ENCODE data around the gene GALNT9. TPM values are rescaled to one million over a fixed set of nuclear protein-coding genes. Genes with fewer than 3 reads are reported as not detected.

Gene GALNT9
- total and polyA plus RNA-seq, 2 donors (not counting 1 experiment from before 2014, with no cell fraction given): 0.10 to 2.8 TPM

GRCh38 chr12:132176920-132177551, 152.4 kb downstream of the GALNT9 start:
- Histone ChIP-seq H3K4me3 (replicated peaks in 1 of 4; ENCODE audit: control extremely low read depth in 1 of 4, insufficient read depth in 1 of 4, low read depth in 3 of 4, low read length in 4 of 4) (no peak overlapping the region), H2AFZ (ENCODE audit: low read length) (no peak overlapping the region), H3K9me3 (ENCODE audit: control insufficient read depth, insufficient read depth, low read depth, low read length) (no peaks in the 10 kb centered on the region), H3K9ac (ENCODE audit: insufficient read depth, low read length) (no peak overlapping the region), H3K27ac (ENCODE audit: insufficient read depth, low read length) (no peak overlapping the region), H3K4me2 (ENCODE audit: extremely low read depth, insufficient read depth, low read length) (no peak overlapping the region), H3K27me3 (ENCODE audit: control insufficient read depth, insufficient read depth, low read length) (peaks cover 17% of the 10 kb centered on the region), H3K36me3 (ENCODE audit: control insufficient read depth, insufficient read depth, low read length) (no peaks in the 10 kb centered on the region), H3K79me2 (ENCODE audit: control insufficient read depth, insufficient read depth, low read length) (no peaks in the 10 kb centered on the region), H4K20me1 (ENCODE audit: control insufficient read depth, extremely low read depth, insufficient read depth, low read length) (no peaks in the 10 kb centered on the region), H3K4me1 (ENCODE audit: control insufficient read depth, extremely low read depth, insufficient read depth, low read length) (no peaks in the 10 kb centered on the region)
- TF ChIP-seq CTCF (conservative IDR thresholded peaks at IDR 0.05 in 1 of 2, IDR thresholded peaks at IDR 0.05 in 1 of 2; ENCODE audit: low read depth in 1 of 2, low read length in 2 of 2) (no peak), EZH2 (IDR thresholded peaks at IDR 0.05; ENCODE audit: low read length, missing control alignments) (no peak)
- no peak for DNase-seq (ENCODE audit: low read depth in 2 of 2)

- no peak for DNase-seq (ENCODE audit: low read depth in 2 of 2)
- Histone ChIP-seq H3K4me2 (ENCODE audit: extremely low read depth, insufficient read depth, low read length) (no peak overlapping the region), H3K79me2 (ENCODE audit: control insufficient read depth, insufficient read depth, low read length) (no peaks in the 10 kb centered on the region), H3K4me3 (replicated peaks in 1 of 4; ENCODE audit: control extremely low read depth in 1 of 4, insufficient read depth in 1 of 4, low read depth in 3 of 4, low read length in 4 of 4) (no peak overlapping the region), H3K27me3 (ENCODE audit: control insufficient read depth, insufficient read depth, low read length) (peaks cover 19% of the 10 kb centered on the region), H4K20me1 (ENCODE audit: control insufficient read depth, extremely low read depth, insufficient read depth, low read length) (no peaks in the 10 kb centered on the region), H3K4me1 (ENCODE audit: control insufficient read depth, extremely low read depth, insufficient read depth, low read length) (no peaks in the 10 kb centered on the region), H2AFZ (ENCODE audit: low read length) (no peak overlapping the region), H3K9ac (ENCODE audit: insufficient read depth, low read length) (no peak overlapping the region), H3K36me3 (ENCODE audit: control insufficient read depth, insufficient read depth, low read length) (no peaks in the 10 kb centered on the region), H3K9me3 (ENCODE audit: control insufficient read depth, insufficient read depth, low read depth, low read length) (no peaks in the 10 kb centered on the region), H3K27ac (ENCODE audit: insufficient read depth, low read length) (no peak overlapping the region)
- no peak for TF ChIP-seq EZH2 (IDR thresholded peaks at IDR 0.05; ENCODE audit: low read length, missing control alignments)
- no peak for TF ChIP-seq CTCF (conservative IDR thresholded peaks at IDR 0.05 in 1 of 2, IDR thresholded peaks at IDR 0.05 in 1 of 2; ENCODE audit: low read depth in 1 of 2, low read length in 2 of 2)
Measured at GRCh38 chr12:132176385-132176919, 152.9 kb downstream of the GALNT9 start.

- Histone ChIP-seq H3K4me1 (ENCODE audit: control insufficient read depth, extremely low read depth, insufficient read depth, low read length) (no peaks in the 10 kb centered on the region), H3K9me3 (ENCODE audit: control insufficient read depth, insufficient read depth, low read depth, low read length) (no peaks in the 10 kb centered on the region), H3K4me2 (ENCODE audit: extremely low read depth, insufficient read depth, low read length) (no peak overlapping the region), H2AFZ (ENCODE audit: low read length) (no peak overlapping the region), H3K9ac (ENCODE audit: insufficient read depth, low read length) (no peak overlapping the region), H3K4me3 (replicated peaks in 1 of 4; ENCODE audit: control extremely low read depth in 1 of 4, insufficient read depth in 1 of 4, low read depth in 3 of 4, low read length in 4 of 4) (no peak overlapping the region), H3K79me2 (ENCODE audit: control insufficient read depth, insufficient read depth, low read length) (no peaks in the 10 kb centered on the region), H4K20me1 (ENCODE audit: control insufficient read depth, extremely low read depth, insufficient read depth, low read length) (no peaks in the 10 kb centered on the region), H3K27me3 (ENCODE audit: control insufficient read depth, insufficient read depth, low read length) (peaks cover 19% of the 10 kb centered on the region), H3K27ac (ENCODE audit: insufficient read depth, low read length) (no peak overlapping the region), H3K36me3 (ENCODE audit: control insufficient read depth, insufficient read depth, low read length) (no peaks in the 10 kb centered on the region)
- no peak for TF ChIP-seq EZH2 (IDR thresholded peaks at IDR 0.05; ENCODE audit: low read length, missing control alignments)
- no peak for TF ChIP-seq CTCF (conservative IDR thresholded peaks at IDR 0.05 in 1 of 2, IDR thresholded peaks at IDR 0.05 in 1 of 2; ENCODE audit: low read depth in 1 of 2, low read length in 2 of 2)
- no peak for DNase-seq (ENCODE audit: low read depth in 2 of 2)
Measured at GRCh38 chr12:132175496-132176384, 153.6 kb downstream of the GALNT9 start.
